Measurements from ENCODE around the gene COL5A1. TPM values are rescaled to one million over a fixed set of nuclear protein-coding genes. Genes with fewer than 3 reads are reported as not detected.
A peak's percentile ranks its signal among the peaks of the same experiment; 100 is the strongest.
"Not testable (repeated sequence)": the region's sequence is repeated elsewhere in the genome, so short reads cannot be mapped to it uniquely, and the experiment has no call there.

COL5A1 gene
- total RNA-seq, 1 experiment from 2014 or later, result 10.1 TPM

DNA sequence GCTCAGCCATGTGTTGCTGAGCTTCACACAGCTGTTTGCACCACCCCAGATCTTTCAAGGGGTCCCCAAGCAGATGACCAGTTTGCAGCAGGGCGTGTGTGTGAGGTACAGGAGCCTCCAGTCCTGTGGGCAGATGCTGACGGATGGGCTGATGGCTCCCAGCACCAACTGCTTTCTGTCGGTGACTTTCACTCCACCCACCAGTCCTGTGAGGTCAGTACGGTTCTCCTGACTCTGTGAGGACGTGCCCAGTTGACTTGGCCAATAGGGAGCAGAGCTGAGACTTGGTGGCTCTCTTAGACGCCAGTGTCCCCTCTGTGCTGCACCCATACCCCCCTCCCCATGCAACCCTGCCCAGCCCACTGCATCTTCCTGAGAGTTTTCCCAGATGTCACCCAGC, 19.7 kb downstream of the COL5A1 start:
- Histone ChIP-seq H3K36me3 (replicated peaks; ENCODE audit: control insufficient read depth, insufficient read depth, low read length) (no peaks in the 10 kb centered on the region), H3K4me3 (ENCODE audit: insufficient read depth, low read depth, low read length) (no peak overlapping the region), H3K27me3 (ENCODE audit: control insufficient read depth, insufficient read depth, low read length) (no peaks in the 10 kb centered on the region)
- no peak for DNase-seq

DNA sequence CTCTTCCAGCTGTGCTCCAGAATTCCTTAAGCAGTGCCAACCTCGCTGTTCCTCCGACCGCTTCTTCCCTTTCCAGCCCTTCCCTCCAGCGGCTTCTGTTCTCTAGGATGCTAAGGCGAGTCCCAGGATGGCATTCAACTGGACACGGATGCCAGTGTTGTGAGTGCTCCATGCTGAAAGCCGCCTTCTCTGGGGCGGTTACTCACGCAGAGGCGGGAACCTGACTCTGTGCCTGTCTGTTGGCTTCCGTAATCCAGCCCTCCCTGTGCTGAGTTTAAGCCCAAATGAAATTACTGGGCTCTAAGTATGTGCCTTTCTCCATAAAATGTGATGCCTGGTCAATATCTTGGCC, 20.2 kb downstream of the COL5A1 start:
- H3K36me3 ChIP-seq (replicated peaks; ENCODE audit: control insufficient read depth, insufficient read depth, low read length), result no peaks in the 10 kb centered on the region
- H3K27me3 ChIP-seq (ENCODE audit: control insufficient read depth, insufficient read depth, low read length), result no peaks in the 10 kb centered on the region
- DNase-seq, result no peak
- H3K4me3 ChIP-seq (ENCODE audit: insufficient read depth, low read depth, low read length), result no peak overlapping the region

DNA sequence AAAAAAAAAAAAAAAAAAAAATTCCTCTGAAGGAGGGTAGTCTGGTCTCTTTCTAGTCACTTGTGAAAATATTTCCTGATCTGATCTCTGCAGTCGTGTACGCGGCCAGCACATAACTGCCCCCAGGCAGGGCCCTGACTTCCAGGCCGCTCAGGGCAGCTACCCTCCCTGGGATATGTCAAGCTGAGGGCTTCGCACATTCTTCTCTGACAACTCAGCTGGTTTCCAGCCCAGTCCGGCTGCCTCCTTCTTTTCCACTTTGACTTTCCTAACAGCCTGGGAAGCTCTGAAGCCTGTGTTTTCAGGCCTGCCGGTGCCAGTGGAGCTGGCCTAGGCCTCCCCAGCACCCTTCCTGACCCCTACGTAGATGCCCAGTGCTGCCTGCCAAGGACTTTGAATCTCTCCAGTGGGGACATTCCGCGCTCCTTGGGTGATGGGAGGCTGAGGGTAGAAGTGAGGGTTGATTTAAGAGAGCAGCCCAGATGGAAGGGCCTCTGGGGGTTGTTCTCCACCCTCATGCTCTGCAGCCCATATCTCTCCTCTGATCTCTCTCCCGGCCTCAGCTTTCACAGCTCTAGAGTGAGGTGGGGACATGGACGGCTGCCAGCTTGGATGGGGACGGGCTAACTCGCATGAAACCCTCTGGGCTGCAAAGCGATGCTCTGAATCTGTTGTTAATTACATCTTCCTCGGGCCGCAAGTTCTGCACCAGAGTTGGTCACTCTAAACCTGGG, 20.7 kb downstream of the COL5A1 start:
- no peak for DNase-seq
- H3K36me3 ChIP-seq (replicated peaks; ENCODE audit: control insufficient read depth, insufficient read depth, low read length), result no peaks in the 10 kb centered on the region
- H3K4me3 ChIP-seq (ENCODE audit: insufficient read depth, low read depth, low read length), result no peak overlapping the region
- H3K27me3 ChIP-seq (ENCODE audit: control insufficient read depth, insufficient read depth, low read length), result no peaks in the 10 kb centered on the region

DNA sequence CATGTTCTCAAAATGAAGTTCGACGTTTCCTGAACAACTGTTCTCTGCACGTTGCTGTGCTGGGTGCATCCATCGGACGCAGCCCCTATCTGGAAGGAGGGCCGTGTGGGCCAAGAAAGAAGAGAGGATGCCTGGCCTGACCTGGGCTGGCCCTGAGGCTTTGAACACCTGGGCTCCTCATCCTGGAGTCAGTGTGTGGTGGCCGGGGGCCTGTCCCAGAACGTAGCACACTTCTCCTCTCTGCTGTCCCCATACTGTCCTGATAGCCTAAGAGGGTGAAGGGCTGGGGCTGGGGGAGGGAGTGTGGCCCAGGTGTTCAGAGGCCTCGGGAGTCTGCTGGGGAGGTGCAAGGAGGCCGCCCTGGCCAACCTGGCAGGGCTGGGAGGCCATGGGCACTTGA, 21.5 kb downstream of the COL5A1 start:
- H3K4me3 ChIP-seq (ENCODE audit: insufficient read depth, low read depth, low read length), result no peak overlapping the region
- no peak for DNase-seq
- no peaks in the 10 kb centered on the region for H3K27me3 ChIP-seq (ENCODE audit: control insufficient read depth, insufficient read depth, low read length)
- H3K36me3 ChIP-seq (replicated peaks; ENCODE audit: control insufficient read depth, insufficient read depth, low read length), result no peaks in the 10 kb centered on the region

DNA sequence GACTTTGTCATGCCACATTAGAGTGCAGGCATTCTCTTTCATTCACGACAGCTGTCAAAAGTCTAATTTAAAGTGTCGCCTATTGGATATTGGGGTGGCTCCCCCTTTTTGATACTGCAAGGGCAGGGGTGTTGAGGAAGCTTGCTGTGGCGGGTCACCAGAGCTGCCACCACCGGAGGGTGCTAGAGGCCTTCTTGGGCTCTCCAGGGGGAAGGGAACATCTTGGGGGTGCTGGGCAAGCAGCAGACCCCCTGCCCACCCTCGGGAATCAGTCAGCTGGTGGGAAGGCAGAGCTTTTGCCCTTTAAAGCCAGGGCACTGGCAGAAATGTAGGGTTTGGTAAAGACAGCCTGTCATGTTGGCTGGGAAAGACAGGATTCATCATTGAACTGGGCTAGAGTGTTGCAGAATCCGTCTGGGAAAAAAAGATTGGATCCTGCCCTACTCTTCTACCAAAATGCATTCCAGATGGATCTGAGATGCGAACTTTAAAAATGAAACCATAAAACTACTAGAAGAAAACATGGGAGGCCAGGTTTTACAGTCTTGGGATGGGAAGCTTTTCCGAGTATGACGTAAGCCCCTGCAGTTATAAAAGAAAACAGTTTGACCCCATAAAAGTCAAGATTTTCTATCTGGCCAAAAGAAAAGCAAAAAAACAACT, 22.3 kb downstream of the COL5A1 start:
- Histone ChIP-seq H3K4me3 (ENCODE audit: insufficient read depth, low read depth, low read length) (no peak overlapping the region), H3K36me3 (replicated peaks; ENCODE audit: control insufficient read depth, insufficient read depth, low read length) (no peaks in the 10 kb centered on the region), H3K27me3 (ENCODE audit: control insufficient read depth, insufficient read depth, low read length) (no peaks in the 10 kb centered on the region)
- peak; percentile 69 for DNase-seq

DNA sequence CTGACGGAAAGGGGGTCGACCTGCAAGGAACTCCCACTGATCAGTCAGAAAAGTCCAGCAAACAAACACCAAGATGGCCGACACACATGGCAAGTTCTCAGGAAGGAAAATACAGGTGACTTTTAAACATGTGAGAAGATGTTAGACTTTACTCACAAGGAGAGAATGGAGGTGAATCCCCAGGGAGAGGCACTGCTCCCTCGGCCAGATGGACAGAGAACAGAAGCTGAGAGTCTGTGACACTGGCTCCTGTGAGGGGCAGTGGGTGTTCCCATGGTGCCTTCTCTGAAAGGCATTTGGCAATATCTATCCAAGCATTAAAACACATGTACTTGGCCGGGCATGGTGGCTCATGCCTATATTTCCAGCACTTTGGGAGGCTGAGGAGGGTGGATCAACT, 22.8 kb downstream of the COL5A1 start:
- DNase-seq, result no peak
- H3K4me3 ChIP-seq (ENCODE audit: insufficient read depth, low read depth, low read length), result no peak overlapping the region

DNA sequence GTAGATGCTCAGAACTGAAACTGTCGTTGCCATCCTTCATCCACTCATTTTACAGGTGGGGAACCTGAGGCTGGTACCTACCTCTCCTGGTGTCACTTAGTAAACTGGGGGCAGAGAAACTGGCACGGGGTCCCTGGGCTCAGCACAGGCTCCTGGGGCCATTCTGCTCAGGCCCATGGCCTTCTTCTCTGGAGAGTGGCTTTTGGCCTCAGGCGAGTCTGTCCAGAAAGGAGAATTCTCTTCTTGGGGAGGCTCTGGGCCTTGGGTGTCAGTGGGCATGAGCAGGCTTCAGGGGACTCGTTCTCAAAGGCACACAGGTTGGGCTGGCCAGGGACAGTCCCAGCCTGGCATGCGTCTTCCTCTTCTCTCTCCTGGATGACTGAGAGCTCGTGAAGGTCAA, 24.6 kb downstream of the COL5A1 start:
- H3K36me3 ChIP-seq (replicated peaks; ENCODE audit: control insufficient read depth, insufficient read depth, low read length), result no peaks in the 10 kb centered on the region
- no peaks in the 10 kb centered on the region for H3K27me3 ChIP-seq (ENCODE audit: control insufficient read depth, insufficient read depth, low read length)
- no peak overlapping the region for H3K4me3 ChIP-seq (ENCODE audit: insufficient read depth, low read depth, low read length)
- no peak for DNase-seq

More for the DNA sequence above, 22.8 kb downstream of the COL5A1 start:
- no peaks in the 10 kb centered on the region for H3K36me3 ChIP-seq (replicated peaks; ENCODE audit: control insufficient read depth, insufficient read depth, low read length)
- no peaks in the 10 kb centered on the region for H3K27me3 ChIP-seq (ENCODE audit: control insufficient read depth, insufficient read depth, low read length)

DNA sequence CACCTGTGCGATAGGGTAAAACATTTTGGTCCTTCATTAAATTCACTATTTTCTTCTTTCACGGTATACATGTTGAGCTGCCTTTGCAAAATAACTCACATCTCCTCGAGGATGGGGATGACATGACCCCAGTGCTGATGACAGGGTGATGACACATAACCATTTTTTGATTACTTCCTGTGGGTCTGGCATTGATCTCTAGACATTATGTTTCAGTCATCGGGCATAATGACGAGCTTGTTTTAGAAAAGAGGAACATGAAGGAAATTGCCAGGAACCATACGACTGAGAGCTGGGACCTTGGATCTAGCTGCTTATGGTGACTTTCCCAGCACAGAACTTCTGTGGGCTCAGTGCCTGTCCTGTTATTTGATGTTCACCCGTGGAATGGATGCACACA, 25.2 kb downstream of the COL5A1 start:
- Histone ChIP-seq H3K4me3 (ENCODE audit: insufficient read depth, low read depth, low read length) (no peak overlapping the region), H3K27me3 (ENCODE audit: control insufficient read depth, insufficient read depth, low read length) (no peaks in the 10 kb centered on the region), H3K36me3 (replicated peaks; ENCODE audit: control insufficient read depth, insufficient read depth, low read length) (no peaks in the 10 kb centered on the region)
- no peak for DNase-seq

DNA sequence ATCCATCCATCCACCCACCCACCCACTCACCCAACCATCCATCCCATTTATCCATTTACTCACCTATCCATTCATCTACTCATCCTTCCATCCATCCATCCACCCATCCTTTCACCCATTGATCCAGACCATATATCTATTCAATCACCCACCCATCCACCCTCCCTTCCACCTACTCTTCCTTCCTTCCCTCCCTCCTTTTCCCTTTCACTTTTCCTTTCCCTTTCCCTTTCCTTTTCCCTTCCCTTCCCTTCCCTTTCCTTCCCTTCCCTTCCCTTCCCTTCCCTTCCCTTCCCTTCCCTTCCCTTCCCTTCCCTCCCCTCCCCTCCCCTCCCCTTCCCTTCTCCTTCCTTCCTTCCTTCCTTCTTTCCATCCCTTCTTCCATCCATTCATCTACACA, 27.4 kb downstream of the COL5A1 start:
- H3K36me3 ChIP-seq (replicated peaks; ENCODE audit: control insufficient read depth, insufficient read depth, low read length); DNase-seq; H3K4me3 ChIP-seq (ENCODE audit: insufficient read depth, low read depth, low read length); H3K27me3 ChIP-seq (ENCODE audit: control insufficient read depth, insufficient read depth, low read length): not testable (repeated sequence)

DNA sequence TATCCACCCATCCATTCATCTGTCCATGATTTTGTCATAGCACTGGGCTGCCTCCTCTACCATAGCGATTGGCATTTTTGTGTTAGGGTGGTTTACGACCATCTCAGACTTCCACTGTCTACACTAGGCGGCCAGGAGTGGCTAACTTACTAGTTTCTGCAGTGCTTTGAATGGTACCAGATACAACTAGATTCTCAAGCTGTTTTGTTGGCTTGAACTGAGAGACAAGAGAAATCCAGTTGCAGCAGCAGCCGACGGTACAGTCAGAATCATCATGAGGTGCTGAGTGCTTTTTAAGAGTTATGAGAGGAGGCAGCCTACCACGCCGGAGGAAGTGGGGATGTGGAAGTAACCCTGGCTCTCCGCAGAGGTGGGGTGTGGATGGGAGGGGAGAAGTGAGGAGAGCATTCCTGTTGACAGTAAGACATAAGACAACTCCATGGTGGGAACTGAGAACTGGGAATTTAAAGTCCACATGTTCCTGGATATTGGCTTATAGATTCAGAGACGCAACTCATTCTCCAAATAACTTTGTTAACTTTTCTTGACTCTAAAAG, 27.9 kb downstream of the COL5A1 start:
- Histone ChIP-seq H3K36me3 (replicated peaks; ENCODE audit: control insufficient read depth, insufficient read depth, low read length) (no peaks in the 10 kb centered on the region), H3K27me3 (ENCODE audit: control insufficient read depth, insufficient read depth, low read length) (no peaks in the 10 kb centered on the region), H3K4me3 (ENCODE audit: insufficient read depth, low read depth, low read length) (no peak overlapping the region)
- no peak for DNase-seq

DNA sequence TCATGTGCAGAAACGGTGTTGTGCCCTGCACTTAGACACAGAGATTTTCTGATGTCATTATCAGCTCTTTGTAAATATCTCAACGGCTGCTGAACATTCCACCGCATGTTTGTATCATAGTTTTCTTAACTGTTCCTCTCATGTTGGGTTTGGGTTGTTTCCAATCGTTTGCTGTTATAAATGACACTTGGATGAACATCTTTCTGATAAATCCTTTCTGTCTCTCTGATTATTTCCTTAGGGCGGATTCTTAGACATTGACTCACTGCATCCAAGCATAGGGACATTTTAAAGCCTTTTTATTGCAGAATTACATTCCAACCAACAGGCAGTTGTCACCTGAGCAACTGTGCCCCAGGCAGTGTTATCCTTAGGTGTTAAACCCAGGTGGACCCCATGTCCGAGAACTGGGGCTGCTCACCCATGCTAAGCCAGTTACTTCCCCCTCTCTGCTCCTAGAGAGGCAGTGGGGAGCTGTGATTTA, 28.5 kb downstream of the COL5A1 start:
- H3K27me3 ChIP-seq (ENCODE audit: control insufficient read depth, insufficient read depth, low read length), result no peaks in the 10 kb centered on the region
- no peak for DNase-seq
- no peaks in the 10 kb centered on the region for H3K36me3 ChIP-seq (replicated peaks; ENCODE audit: control insufficient read depth, insufficient read depth, low read length)
- no peak overlapping the region for H3K4me3 ChIP-seq (ENCODE audit: insufficient read depth, low read depth, low read length)

DNA sequence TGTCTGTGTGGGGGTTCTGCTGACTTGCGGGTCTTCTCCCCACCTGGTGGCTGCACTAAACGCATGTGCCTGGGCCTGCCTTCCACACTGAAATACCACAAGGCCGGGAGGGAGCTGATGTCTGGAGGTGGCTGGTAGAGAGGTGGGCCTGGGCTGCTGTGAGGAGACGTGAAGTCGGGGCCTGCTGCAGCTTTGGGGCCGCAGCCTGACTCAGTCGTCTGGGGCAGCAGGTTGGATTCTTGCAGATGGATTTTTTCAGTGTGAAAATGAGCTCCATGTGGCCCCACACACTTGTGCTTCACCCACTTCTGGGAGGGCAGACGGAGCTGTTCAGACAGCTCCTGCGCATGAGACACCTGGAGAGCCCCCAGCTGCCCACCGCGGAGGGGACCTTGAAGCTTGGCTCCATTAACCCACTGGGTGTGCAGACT, 29.3 kb downstream of the COL5A1 start:
- Histone ChIP-seq H3K27me3 (ENCODE audit: control insufficient read depth, insufficient read depth, low read length) (no peaks in the 10 kb centered on the region), H3K36me3 (replicated peaks; ENCODE audit: control insufficient read depth, insufficient read depth, low read length) (no peaks in the 10 kb centered on the region), H3K4me3 (ENCODE audit: insufficient read depth, low read depth, low read length) (no peak overlapping the region)
- DNase-seq, result no peak

DNA sequence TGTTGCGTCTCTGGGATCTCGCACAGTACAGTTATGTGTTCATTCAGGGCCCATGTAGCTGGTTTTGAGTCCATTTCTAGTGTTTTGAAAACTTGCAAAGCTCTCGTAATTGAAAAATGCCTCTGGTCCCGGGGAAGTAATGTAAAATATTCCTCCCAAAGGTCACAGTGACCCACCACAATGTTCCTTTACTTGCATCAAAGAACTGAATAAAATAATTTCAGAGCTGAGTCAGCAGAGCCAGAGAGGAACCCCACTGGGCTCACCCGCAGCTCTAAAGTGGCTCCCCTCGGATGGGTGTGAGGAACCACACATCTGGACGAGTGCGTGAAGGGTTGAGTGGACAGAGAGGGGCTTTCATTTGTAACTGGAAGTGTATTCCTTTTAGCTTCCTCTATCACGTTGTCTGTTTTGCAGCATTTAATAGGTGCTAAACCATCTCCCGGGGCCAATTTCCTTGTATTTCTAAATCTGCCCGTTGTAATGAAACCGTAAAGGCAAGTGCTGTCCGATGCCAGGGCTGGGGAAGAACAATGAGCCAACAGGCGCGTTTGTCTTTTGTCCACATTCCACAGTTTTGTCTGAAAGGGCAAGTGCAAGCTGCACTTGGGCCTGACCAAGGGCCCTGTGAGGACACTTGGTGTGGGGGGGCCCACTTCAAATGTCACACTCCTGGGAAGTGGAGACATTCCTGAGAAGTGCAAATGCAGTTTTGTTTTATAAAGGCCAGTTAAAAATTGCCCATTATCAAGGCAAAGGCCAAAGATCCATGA, 29.9 kb downstream of the COL5A1 start:
- H3K27me3 ChIP-seq (ENCODE audit: control insufficient read depth, insufficient read depth, low read length), result no peaks in the 10 kb centered on the region

DNA sequence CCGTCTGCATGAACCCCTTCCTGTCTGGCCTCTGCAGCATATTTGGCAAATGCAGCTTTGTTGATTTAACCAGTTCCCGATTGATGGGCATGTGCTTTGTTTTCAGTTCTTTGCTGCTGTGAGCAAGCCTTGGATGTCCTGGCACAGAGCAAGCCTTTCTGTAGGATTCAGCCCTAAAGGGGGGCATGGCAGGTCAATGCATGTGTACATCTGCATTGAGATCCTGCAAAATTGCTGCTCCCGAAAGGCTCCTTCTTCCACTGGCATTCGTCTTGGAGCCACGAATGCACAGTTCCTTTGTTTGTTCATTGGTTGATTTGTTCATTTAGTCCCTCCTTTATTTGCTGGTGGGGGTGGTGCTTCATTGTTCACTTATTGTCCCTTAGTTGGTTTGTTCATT, 34.8 kb downstream of the COL5A1 start:
- DNase-seq, result no peak
- Histone ChIP-seq H3K27me3 (ENCODE audit: control insufficient read depth, insufficient read depth, low read length) (no peaks in the 10 kb centered on the region), H3K36me3 (replicated peaks; ENCODE audit: control insufficient read depth, insufficient read depth, low read length) (no peaks in the 10 kb centered on the region), H3K4me3 (ENCODE audit: insufficient read depth, low read depth, low read length) (no peak overlapping the region)

More for the DNA sequence above, 29.9 kb downstream of the COL5A1 start:
- Histone ChIP-seq H3K36me3 (replicated peaks; ENCODE audit: control insufficient read depth, insufficient read depth, low read length) (no peaks in the 10 kb centered on the region), H3K4me3 (ENCODE audit: insufficient read depth, low read depth, low read length) (no peak overlapping the region)
- DNase-seq, result no peak
